ENCODE measurements around the gene EEIG1.

Gene EEIG1

DNA sequence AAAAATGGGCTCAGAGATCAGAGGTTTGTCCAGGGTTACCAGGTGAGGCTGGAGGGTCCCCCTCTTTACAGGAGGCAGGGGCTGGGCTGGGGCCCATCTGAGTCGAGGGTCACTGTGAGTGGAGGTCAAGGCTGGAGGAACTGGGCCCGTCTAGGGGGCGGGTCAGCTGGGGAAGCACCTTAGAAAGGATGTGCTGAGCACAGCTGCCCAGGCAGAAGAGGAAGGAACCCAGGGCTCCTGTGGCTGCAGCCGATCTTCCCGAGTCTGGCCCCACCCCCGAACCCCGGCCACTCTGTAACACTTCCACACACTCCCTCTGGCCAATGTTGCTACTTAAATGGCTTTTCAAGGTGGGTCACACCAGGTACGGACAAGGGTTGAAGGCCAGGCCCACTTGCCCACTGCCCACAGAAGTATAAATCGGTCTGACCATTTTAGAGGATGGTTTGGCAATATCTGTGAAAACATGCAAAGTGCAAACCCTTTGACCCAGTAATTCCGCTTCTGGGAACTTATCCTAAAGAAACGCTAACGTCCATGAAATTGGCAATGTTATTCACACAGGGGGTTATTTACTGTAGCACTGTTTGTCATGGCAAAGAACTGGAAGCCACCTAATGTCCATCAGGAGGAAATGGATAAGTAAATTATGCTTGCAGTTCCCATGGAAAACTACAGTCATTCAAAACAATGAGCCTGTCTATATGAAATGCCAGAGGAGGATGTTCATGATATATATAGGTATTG lies 30.5 kb upstream of the EEIG1 start:
- no peaks in the 10 kb centered on the region for H3K36me3 ChIP-seq (replicated peaks; ENCODE audit: low read depth, low read length)
- H3K79me2 ChIP-seq (ENCODE audit: low read length): no peaks in the 10 kb centered on the region
- H3K27ac ChIP-seq (ENCODE audit: low read length): no peak overlapping the region
- H3K9ac ChIP-seq (ENCODE audit: low read length): no peak overlapping the region
- peaks cover 13% of the 10 kb centered on the region for H3K4me1 ChIP-seq (ENCODE audit: low read length)
- H2AFZ ChIP-seq (ENCODE audit: low read depth, low read length): no peak overlapping the region
- H3K27me3 ChIP-seq (ENCODE audit: low read depth, low read length): no peaks in the 10 kb centered on the region
- no peak overlapping the region for H3K4me3 ChIP-seq (ENCODE audit: low read length)
- TF ChIP-seq EZH2phosphoT487 (IDR thresholded peaks at IDR 0.05; ENCODE audit: low read depth): no peak
- TF ChIP-seq, protein P1, sequence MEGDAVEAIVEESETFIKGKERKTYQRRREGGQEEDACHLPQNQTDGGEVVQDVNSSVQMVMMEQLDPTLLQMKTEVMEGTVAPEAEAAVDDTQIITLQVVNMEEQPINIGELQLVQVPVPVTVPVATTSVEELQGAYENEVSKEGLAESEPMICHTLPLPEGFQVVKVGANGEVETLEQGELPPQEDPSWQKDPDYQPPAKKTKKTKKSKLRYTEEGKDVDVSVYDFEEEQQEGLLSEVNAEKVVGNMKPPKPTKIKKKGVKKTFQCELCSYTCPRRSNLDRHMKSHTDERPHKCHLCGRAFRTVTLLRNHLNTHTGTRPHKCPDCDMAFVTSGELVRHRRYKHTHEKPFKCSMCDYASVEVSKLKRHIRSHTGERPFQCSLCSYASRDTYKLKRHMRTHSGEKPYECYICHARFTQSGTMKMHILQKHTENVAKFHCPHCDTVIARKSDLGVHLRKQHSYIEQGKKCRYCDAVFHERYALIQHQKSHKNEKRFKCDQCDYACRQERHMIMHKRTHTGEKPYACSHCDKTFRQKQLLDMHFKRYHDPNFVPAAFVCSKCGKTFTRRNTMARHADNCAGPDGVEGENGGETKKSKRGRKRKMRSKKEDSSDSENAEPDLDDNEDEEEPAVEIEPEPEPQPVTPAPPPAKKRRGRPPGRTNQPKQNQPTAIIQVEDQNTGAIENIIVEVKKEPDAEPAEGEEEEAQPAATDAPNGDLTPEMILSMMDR (IDR thresholded peaks at IDR 0.05; ENCODE audit: low read depth, low read length): no peak
- H3K9me3 ChIP-seq (ENCODE audit: insufficient read depth, low read length): no peaks in the 10 kb centered on the region
- no peaks in the 10 kb centered on the region for H4K20me1 ChIP-seq (ENCODE audit: insufficient read depth, low read length)
- peak overlapping the region; percentile 29 for H3K4me2 ChIP-seq (ENCODE audit: low read length)

DNA sequence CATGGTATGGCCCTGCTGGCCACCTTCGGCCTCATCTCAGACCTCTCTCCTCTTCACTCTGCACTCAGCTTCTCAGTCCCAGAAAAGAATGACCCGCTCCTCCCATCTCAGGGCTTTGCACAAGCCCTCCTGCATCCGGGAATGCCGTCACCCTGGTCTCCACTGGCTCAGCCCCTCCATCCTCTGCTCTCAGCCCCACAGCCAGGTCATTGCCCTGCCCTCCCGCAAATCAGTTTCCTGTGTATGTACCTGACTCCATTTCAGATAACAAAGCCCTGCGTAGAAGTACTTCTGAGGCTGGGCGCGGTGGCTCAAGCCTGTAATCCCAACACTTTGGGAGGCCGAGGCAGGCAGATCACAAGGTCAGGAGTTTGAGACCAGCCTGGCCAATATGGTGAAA lies 28.9 kb upstream of the EEIG1 start:
- Histone ChIP-seq H3K27me3 (ENCODE audit: low read depth, low read length) (no peaks in the 10 kb centered on the region), H2AFZ (ENCODE audit: low read depth, low read length) (no peak overlapping the region), H3K4me1 (ENCODE audit: low read length) (peaks cover 13% of the 10 kb centered on the region), H3K79me2 (ENCODE audit: low read length) (no peaks in the 10 kb centered on the region), H3K9ac (ENCODE audit: low read length) (no peak overlapping the region), H4K20me1 (ENCODE audit: insufficient read depth, low read length) (no peaks in the 10 kb centered on the region), H3K9me3 (ENCODE audit: insufficient read depth, low read length) (no peaks in the 10 kb centered on the region), H3K27ac (ENCODE audit: low read length) (no peak overlapping the region), H3K4me2 (ENCODE audit: low read length) (no peak overlapping the region), H3K4me3 (ENCODE audit: low read length) (no peak overlapping the region), H3K36me3 (replicated peaks; ENCODE audit: low read depth, low read length) (no peaks in the 10 kb centered on the region)
- TF ChIP-seq, protein P1 (IDR thresholded peaks at IDR 0.05; ENCODE audit: low read depth, low read length): no peak
- no peak for TF ChIP-seq EZH2phosphoT487 (IDR thresholded peaks at IDR 0.05; ENCODE audit: low read depth)

DNA sequence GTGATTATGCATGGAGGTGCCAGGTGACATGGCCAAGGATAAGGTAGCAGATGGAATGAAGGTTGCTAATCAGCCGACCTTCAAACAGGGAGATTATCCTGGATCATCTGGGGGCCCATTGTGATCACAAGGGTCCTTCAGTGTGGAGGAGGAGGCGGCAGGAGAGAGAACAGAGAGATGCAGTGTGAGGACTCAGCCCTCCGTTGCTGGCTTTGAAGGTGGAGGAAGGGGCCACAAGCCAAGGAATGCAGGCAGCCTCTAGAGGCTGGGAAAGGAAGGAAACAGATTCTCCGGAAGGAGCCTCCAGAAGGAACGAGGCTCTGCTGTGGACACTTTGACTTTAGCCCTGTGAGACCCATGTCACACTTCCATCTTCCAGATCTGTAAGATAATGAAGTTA lies 27.4 kb upstream of the EEIG1 start:
- Histone ChIP-seq H4K20me1 (ENCODE audit: insufficient read depth, low read length) (no peaks in the 10 kb centered on the region), H3K27me3 (ENCODE audit: low read depth, low read length) (no peaks in the 10 kb centered on the region), H3K36me3 (replicated peaks; ENCODE audit: low read depth, low read length) (no peaks in the 10 kb centered on the region), H3K4me3 (ENCODE audit: low read length) (no peak overlapping the region), H3K27ac (ENCODE audit: low read length) (no peak overlapping the region), H3K4me1 (ENCODE audit: low read length) (peaks cover 13% of the 10 kb centered on the region), H2AFZ (ENCODE audit: low read depth, low read length) (peak overlapping the region; percentile 64; the same call in 1 of the 2 replicates), H3K4me2 (ENCODE audit: low read length) (no peak overlapping the region), H3K9me3 (ENCODE audit: insufficient read depth, low read length) (no peaks in the 10 kb centered on the region), H3K79me2 (ENCODE audit: low read length) (no peaks in the 10 kb centered on the region), H3K9ac (ENCODE audit: low read length) (no peak overlapping the region)
- TF ChIP-seq EZH2phosphoT487 (IDR thresholded peaks at IDR 0.05; ENCODE audit: low read depth): no peak
- TF ChIP-seq, protein P1 (IDR thresholded peaks at IDR 0.05; ENCODE audit: low read depth, low read length): no peak

DNA sequence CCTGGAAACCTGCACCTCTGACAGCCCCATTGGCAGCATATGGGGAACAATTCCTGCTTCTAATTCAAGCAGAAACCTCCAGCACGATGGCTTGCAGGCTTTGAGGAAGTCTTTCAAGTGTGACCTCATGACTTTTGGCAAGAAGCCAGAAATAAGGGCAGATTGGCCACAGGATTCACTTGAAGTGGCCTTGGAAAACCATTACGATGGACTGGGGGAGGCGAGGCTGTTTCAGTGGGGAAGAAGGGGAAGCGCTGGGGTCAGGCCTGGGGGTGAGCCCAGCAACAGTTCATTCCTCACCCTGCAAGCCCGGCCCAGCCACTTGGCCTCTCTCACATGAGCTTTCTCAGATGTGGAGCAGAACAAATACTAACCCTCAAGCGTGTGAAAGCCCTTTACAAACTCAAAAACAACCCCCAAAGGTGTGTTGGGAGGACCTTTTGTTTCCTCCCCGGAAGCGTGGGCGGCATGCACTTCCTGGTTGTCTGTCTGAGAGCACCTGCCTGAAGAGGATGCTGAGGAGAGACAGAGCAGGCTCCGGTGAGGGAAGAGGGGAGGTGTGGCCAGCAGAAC lies 26.9 kb upstream of the EEIG1 start:
- Histone ChIP-seq H3K4me3 (ENCODE audit: low read length) (no peak overlapping the region), H2AFZ (ENCODE audit: low read depth, low read length) (peak overlapping the region; percentile 64; the same call in 1 of the 2 replicates), H3K27me3 (ENCODE audit: low read depth, low read length) (no peaks in the 10 kb centered on the region), H3K79me2 (ENCODE audit: low read length) (no peaks in the 10 kb centered on the region), H3K9me3 (ENCODE audit: insufficient read depth, low read length) (no peaks in the 10 kb centered on the region), H3K4me2 (ENCODE audit: low read length) (no peak overlapping the region), H3K27ac (ENCODE audit: low read length) (no peak overlapping the region), H3K36me3 (replicated peaks; ENCODE audit: low read depth, low read length) (no peaks in the 10 kb centered on the region), H3K9ac (ENCODE audit: low read length) (no peak overlapping the region), H4K20me1 (ENCODE audit: insufficient read depth, low read length) (no peaks in the 10 kb centered on the region), H3K4me1 (ENCODE audit: low read length) (peaks cover 13% of the 10 kb centered on the region)
- TF ChIP-seq EZH2phosphoT487 (IDR thresholded peaks at IDR 0.05; ENCODE audit: low read depth): no peak
- TF ChIP-seq, protein P1 (IDR thresholded peaks at IDR 0.05; ENCODE audit: low read depth, low read length): no peak
